HG03066 (cell line): ENCODE results near the gene CENPS.
"Not testable (repeated sequence)": the region's sequence is repeated elsewhere in the genome, so short reads cannot be mapped to it uniquely, and the experiment has no call there.

Experiments used
- ATAC-seq: cut with Tn5 transposase; IDR thresholded peaks from one replicate; pipeline ENCODE4 v1.9.1; 2021; ENCODE audit warnings: low read depth; ENCODE audit not compliant: unreplicated experiment

The CENPS gene

DNA sequence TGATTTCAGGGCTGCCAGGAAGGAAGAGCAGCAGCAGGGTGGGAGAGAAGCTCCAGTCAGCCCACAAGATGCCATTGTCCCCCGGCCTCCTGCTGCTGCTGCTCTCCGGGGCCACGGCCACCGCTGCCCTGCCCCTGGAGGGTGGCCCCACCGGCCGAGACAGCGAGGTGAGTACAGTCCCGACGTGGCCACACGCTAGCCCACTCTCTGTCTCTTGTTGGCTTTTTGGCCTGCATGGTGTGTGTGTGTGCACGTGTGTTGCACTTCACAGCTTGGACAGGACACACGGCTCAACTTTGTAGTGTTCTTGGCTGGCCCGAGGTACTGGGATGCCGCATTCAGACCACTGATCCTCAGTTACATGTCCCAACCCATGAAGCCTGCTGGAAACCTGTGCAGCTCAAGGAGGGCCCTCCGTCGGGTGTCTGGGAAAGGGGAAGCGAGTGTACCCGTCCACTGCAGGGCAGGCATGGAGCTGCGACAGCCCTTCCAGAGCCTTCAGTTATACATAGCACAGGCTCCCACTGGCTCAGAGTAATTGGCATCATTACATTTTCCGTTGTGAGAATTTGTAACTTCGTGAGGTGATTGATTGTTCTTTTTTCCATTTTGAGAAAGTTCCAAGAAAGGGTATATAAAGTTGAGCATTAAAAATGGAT, 20.1 kb downstream of the CENPS start:
- no peak for ATAC-seq

- no peak for ATAC-seq
Measured at GRCh38 chr1:10450836-10451235, 20.6 kb downstream of the CENPS start.

DNA sequence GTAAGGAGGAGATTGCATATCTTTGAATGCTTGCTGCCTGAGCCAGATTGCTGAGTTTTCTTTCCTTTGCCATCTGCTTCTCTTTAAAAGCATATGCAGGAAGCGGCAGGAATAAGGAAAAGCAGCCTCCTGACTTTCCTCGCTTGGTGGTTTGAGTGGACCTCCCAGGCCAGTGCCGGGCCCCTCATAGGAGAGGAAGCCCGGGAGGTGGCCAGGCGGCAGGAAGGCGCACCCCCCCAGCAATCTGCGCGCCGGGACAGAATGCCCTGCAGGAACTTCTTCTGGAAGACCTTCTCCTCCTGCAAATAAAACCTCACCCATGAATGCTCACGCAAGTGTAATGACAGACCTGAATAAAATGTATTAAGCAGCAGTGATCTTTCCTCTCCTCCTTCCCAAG, 21.1 kb downstream of the CENPS start:
- ATAC-seq = no peak

- ATAC-seq = no peak
Measured at GRCh38 chr1:10456048-10456447, 25.8 kb downstream of the CENPS start.

- no peak for ATAC-seq
Measured at GRCh38 chr1:10456661-10457060, 26.4 kb downstream of the CENPS start.

DNA sequence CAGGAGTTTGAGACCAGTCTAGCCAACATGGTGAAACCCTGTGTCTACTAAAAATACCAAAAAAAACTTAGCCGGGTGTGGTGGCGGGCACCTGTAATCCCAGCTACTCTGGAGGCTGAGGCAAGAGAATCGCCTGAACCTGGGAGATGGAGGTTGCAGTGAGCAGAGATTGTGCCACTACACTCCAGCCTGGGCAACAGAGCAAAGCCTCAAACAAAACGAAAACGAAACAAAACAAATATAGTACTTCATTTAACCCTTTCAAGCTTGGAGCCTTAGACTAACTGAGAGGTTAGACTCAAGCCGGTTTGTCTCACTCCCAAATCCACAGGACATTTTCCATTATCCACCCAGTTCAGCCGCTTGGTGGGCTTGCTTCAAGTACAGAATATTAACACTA, 27.2 kb downstream of the CENPS start:
- ATAC-seq = not testable (repeated sequence)

GRCh38 chr1:10457875-10458274, 27.6 kb downstream of the CENPS start:
- no peak for ATAC-seq

DNA sequence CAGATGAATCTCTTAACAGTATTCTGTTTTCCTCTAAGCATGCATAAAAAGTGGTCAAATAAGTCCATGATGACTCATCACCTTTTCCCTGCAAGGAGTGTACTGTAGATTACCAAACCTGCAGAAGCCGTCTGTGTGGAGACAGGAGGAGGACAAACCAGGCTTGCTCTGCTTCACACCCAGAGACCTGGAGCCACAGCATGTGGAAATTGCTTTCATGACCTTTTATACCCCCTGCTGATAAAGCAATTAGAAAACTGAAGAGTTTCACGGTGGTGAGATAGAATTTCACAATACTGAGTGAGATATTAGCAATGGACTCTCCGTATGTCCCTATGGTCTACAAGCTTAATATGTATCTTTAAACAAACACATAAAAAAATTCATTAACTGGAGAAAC, 29.0 kb downstream of the CENPS start:
- no peak for ATAC-seq

GRCh38 chr1:10467078-10467477, 36.8 kb downstream of the CENPS start:
- ATAC-seq = no peak

GRCh38 chr1:10470043-10470442, 39.8 kb downstream of the CENPS start:
- no peak for ATAC-seq

- no peak for ATAC-seq
Measured at GRCh38 chr1:10471411-10472219, 41.4 kb downstream of the CENPS start.

- peak; percentile 68 for ATAC-seq
Measured at GRCh38 chr1:10472220-10473144, 42.2 kb downstream of the CENPS start, which contains the start of gene DFFA. TSS of gene DFFA (minus strand) at chr1:10472529. CDS start at chr1:10472458, 71 bp downstream.

- ATAC-seq = no peak
Measured at GRCh38 chr1:10473145-10473765, 43.0 kb downstream of the CENPS start.

DNA sequence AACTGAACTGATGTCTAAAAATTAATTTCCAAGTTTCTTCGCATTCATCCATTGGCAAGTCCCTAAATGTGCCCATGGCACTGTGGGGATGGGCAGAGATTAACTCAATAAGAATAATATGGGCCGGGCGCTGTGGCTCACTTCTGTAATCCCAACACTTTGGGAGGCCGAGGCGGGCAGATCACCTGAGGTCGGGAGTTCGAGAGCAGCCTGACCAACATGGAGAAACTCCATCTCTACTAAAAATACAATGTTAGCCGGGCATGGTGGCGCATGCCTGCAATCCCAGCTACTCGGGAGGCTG, 44.0 kb downstream of the CENPS start:
- not testable (repeated sequence) for ATAC-seq

DNA sequence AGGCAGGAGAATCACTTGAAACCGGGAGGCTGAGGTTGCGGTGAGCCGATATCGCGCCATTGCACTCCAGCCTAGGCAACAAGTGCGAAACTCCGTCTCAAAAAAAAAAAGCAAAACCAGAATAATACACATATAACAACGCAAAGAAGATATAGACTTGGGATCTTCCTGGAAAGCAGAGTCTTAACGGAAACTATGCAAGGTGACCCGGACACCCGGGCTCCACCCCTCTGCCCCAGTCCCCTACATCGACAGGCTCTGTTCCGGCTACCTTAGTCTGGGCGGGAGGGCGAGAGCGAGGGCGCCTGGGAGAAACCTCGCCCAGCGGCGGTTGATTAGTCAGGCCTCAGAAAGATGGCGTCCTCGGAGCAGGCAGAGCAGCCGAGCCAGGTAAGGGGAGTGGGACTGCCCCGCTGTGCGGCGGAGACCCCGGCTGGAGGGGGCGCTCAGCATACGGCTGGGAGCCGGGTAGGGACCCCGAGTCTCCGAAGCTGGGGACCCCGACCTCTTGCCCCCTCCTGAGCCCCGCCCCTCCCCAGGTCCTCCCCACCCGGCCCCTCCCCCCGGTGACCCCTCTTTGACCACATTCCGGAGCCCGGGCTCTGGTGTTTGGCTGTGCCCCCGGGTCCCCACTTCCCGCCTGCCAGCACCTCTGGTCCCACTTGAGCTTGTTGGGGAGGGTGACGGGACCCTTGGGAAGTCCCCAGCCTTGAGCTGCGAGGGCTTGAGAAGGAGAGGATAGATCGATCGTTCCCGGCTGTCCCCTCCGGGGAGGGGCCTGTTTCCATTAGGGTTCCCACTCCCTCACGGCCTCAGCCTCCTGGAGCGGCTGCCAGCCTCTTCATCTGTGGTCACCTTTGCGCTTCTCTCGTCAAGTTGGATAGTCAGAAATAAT, 44.6 kb downstream of the CENPS start, which contains the start of gene PEX14:
Gene PEX14 (plus strand): TSS at position 338 of the 895 bp plus-strand sequence. CDS start 17 bp downstream, at position 355.
- peak; percentile 61 for ATAC-seq

DNA sequence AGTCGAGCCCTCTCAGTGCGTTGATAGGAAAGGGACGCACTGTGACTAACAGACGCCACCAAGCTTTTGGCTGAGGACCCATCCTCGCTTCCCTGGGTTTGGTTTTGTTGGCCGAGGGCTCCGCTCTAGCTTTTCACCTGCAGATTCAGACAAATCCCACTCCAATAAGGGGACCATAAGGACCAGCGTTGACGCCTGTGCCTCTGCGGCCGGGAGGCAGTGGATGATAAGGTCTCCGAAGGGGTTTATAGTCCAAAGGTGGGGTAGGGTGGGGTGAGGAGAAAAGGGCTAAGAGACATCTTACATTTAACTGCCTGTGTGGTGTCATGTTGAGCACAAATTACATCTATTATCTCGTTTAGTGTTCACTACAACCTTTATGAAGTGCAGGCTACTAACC, 45.3 kb downstream of the CENPS start:
- ATAC-seq = no peak

DNA sequence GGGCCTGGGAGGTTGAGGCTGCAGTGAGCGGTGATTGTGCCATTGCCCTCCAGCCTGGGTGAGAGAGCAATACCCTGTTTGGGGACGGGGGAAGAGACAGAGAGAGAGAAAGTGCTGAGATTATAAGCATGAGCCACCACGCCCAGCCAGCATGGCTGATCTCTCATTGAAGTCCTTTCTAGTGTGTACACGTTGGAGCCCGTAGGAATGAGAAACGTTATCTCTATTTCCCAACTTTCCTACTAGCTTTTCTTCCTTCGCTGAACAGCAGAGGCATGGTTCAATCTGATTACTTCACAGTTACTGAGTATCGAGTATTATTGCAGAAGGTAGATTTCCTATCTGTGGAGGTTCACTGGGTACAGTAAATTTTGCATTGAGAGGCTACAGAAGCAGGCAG, 49.1 kb downstream of the CENPS start:
- no peak for ATAC-seq

- ATAC-seq = no peak
Measured at GRCh38 chr1:10480614-10481013, 50.4 kb downstream of the CENPS start.

- ATAC-seq = no peak
Measured at GRCh38 chr1:10484521-10484920, 54.3 kb downstream of the CENPS start.
